DND-41 (cell line): Measurements from ENCODE around the gene PIK3CG.
"Not testable (repeated sequence)": the region's sequence is repeated elsewhere in the genome, so short reads cannot be mapped to it uniquely, and the experiment has no call there.

Experiments
- ATAC-seq: fragments of 200-7000 bp; cut with Tn5 transposase; 3 replicates; pipeline ENCODE4 v1.9.1; 2021; ENCODE audit warnings: low read depth; ENCODE audit not compliant: insufficient read depth
- DNase-seq: peaks from one replicate; pipeline ENCODE4 v3.0.0-alpha.2; 2020
- H2AFZ ChIP-seq: 2 replicates; pipeline ENCODE4 v1.6.0; 2012; ENCODE audit warnings: low read depth, low read length
- H3K27ac ChIP-seq: 2 replicates; pipeline ENCODE4 v1.5.1; 2012; ENCODE audit warnings: low read length, inconsistent platforms
- H3K27me3 ChIP-seq: fragments of 200-600 bp; sonication (generic); 2 replicates; pipeline ENCODE4 v1.6.0; 2012; ENCODE audit warnings: low read length, mild to moderate bottlenecking, inconsistent platforms; ENCODE audit not compliant: insufficient read depth, poor library complexity
- H3K36me3 ChIP-seq: 2 replicates; pipeline ENCODE4 v1.5.1; 2012; ENCODE audit warnings: low read length, inconsistent platforms; ENCODE audit not compliant: insufficient read depth
- H3K4me1 ChIP-seq: 2 replicates; pipeline ENCODE4 v1.5.1; 2012; ENCODE audit warnings: mild to moderate bottlenecking, low read length; ENCODE audit not compliant: insufficient read depth
- H3K4me2 ChIP-seq: 2 replicates; pipeline ENCODE4 v1.6.0; 2012; ENCODE audit warnings: mild to moderate bottlenecking, moderate library complexity, low read length, inconsistent platforms; ENCODE audit not compliant: insufficient read depth
- H3K4me3 ChIP-seq, 2 experiments: fragments of 200-600 bp in 1 of 2; shearing (Covaris generic) in 1 of 2; 2 replicates each; pipeline ENCODE4 v1.5.1; 2012 to 2016; ENCODE audit warnings: inconsistent platforms in 2 of 2, low read length in 2 of 2, mild to moderate bottlenecking in 2 of 2, low read depth in 1 of 2, moderate library complexity in 1 of 2
- H3K79me2 ChIP-seq: 2 replicates; pipeline ENCODE4 v1.6.0; 2012; ENCODE audit warnings: low read length, inconsistent platforms; ENCODE audit not compliant: insufficient read depth
- H3K9ac ChIP-seq: 2 replicates; pipeline ENCODE4 v1.6.0; 2012; ENCODE audit warnings: low read depth, mild to moderate bottlenecking, inconsistent platforms, low read length, moderate library complexity
- H3K9me3 ChIP-seq: 2 replicates; pipeline ENCODE4 v1.5.1; 2012; ENCODE audit warnings: low read length, moderate library complexity, mild to moderate bottlenecking, inconsistent platforms; ENCODE audit not compliant: insufficient read depth, severe bottlenecking
- H4K20me1 ChIP-seq: 2 replicates; pipeline ENCODE4 v1.6.0; 2012; ENCODE audit warnings: low read length; ENCODE audit not compliant: insufficient read depth
- CTCF ChIP-seq: IDR thresholded peaks from 2 replicates; pipeline ENCODE4 v1.5.1; 2012; ENCODE audit warnings: borderline replicate concordance, low read length, moderate library complexity, mild to moderate bottlenecking; ENCODE audit not compliant: poor library complexity, severe bottlenecking; ENCODE audit errors: extremely low read depth
- EZH2 ChIP-seq: IDR thresholded peaks from 3 replicates; pipeline ENCODE4 v1.6.1; 2012; ENCODE audit warnings: borderline replicate concordance, low read depth, mild to moderate bottlenecking, moderate library complexity, low read length, inconsistent platforms; ENCODE audit not compliant: severe bottlenecking

The PIK3CG gene

GRCh38 chr7:106898967-106899366, 33.9 kb downstream of the PIK3CG start:
- H3K4me1 ChIP-seq, H3K9ac ChIP-seq, H2AFZ ChIP-seq, H4K20me1 ChIP-seq, DNase-seq, H3K9me3 ChIP-seq, H3K4me2 ChIP-seq, H3K27ac ChIP-seq, ATAC-seq, H3K27me3 ChIP-seq, H3K4me3 ChIP-seq, H3K79me2 ChIP-seq: not testable (repeated sequence)
- H3K36me3 ChIP-seq: peaks cover 32% of the 10 kb centered on the region

- Histone ChIP-seq H3K9ac (no peak overlapping the region), H4K20me1 (no peaks in the 10 kb centered on the region; the same call in 1 of the 2 replicates), H2AFZ (no peak overlapping the region), H3K9me3 (no peaks in the 10 kb centered on the region), H3K27me3 (no peaks in the 10 kb centered on the region), H3K27ac (no peak overlapping the region), H3K36me3 (peaks cover 31% of the 10 kb centered on the region), H3K4me2 (no peak overlapping the region), H3K79me2 (no peaks in the 10 kb centered on the region), H3K4me3 (no peak overlapping the region), H3K4me1 (no peaks in the 10 kb centered on the region)
- TF ChIP-seq CTCF: no peak
- no peak for TF ChIP-seq EZH2
- DNase-seq (no peak), ATAC-seq (no peak)
These were observed 36.9 kb downstream of the PIK3CG start for GRCh38 chr7:106901828-106902441.

- Histone ChIP-seq H3K9ac (no peak overlapping the region), H3K4me2 (no peak overlapping the region), H3K27ac (no peak overlapping the region), H3K9me3 (no peaks in the 10 kb centered on the region), H3K27me3 (no peaks in the 10 kb centered on the region), H3K36me3 (peaks cover 21% of the 10 kb centered on the region), H3K4me3 (no peak overlapping the region), H3K4me1 (no peaks in the 10 kb centered on the region), H4K20me1 (no peaks in the 10 kb centered on the region; the same call in 1 of the 2 replicates), H2AFZ (no peak overlapping the region), H3K79me2 (no peaks in the 10 kb centered on the region)
- DNase-seq (no peak), ATAC-seq (no peak)
- TF ChIP-seq CTCF (no peak), EZH2 (no peak)
These were observed 40.7 kb downstream of the PIK3CG start for GRCh38 chr7:106905734-106906133.

GRCh38 chr7:106911959-106912358, 46.9 kb downstream of the PIK3CG start:
- H3K27ac ChIP-seq: no peak overlapping the region
- no peaks in the 10 kb centered on the region for H4K20me1 ChIP-seq
- H3K9me3 ChIP-seq: no peaks in the 10 kb centered on the region
- no peaks in the 10 kb centered on the region for H3K27me3 ChIP-seq
- H3K4me1 ChIP-seq: no peaks in the 10 kb centered on the region
- H3K79me2 ChIP-seq: no peaks in the 10 kb centered on the region
- H3K36me3 ChIP-seq: peaks cover 4% of the 10 kb centered on the region
- ATAC-seq: no peak
- TF ChIP-seq CTCF (no peak), EZH2 (no peak)
- H3K4me3 ChIP-seq: no peak overlapping the region
- H2AFZ ChIP-seq: no peak overlapping the region
- H3K4me2 ChIP-seq: no peak overlapping the region
- no peak overlapping the region for H3K9ac ChIP-seq
- no peak for DNase-seq
